Liver (tissue), 9 donors: Measurements from ENCODE around the gene ERBB4. TPM values are rescaled to one million over a fixed set of nuclear protein-coding genes. Genes with fewer than 3 reads are reported as not detected.

ENCODE experiments used
- DNase-seq: peaks from one replicate; pipeline ENCODE4 v3.0.0-alpha.2; 2017; ENCODE audit warnings: low spot score
- H3K27ac ChIP-seq, 2 donors: one replicate each; pipeline ENCODE4 v1.7.0; 2013; ENCODE audit warnings: inconsistent platforms in 2 of 2, low read length in 2 of 2, control low read depth in 1 of 2, low read depth in 1 of 2, mild to moderate bottlenecking in 1 of 2
- H3K27me3 ChIP-seq, 4 donors: one replicate each; pipeline versions ENCODE4 v1.6.1 to v1.7.0; 2013; ENCODE audit warnings: low read length in 3 of 4, inconsistent platforms in 1 of 4, mild to moderate bottlenecking in 1 of 4, moderate library complexity in 1 of 4; ENCODE audit not compliant: control insufficient read depth in 4 of 4, insufficient read depth in 4 of 4
- H3K36me3 ChIP-seq, 4 donors: one replicate each; pipeline versions ENCODE4 v1.6.1 to v1.7.0; 2013; ENCODE audit warnings: low read length in 3 of 4, mild to moderate bottlenecking in 3 of 4, low read depth in 1 of 4, moderate library complexity in 1 of 4; ENCODE audit not compliant: control insufficient read depth in 4 of 4, insufficient read depth in 3 of 4
- H3K4me1 ChIP-seq, 4 donors: one replicate each; pipeline versions ENCODE4 v1.6.1 to v1.7.0; 2013; ENCODE audit warnings: low read length in 3 of 4, mild to moderate bottlenecking in 3 of 4, moderate library complexity in 1 of 4; ENCODE audit not compliant: control insufficient read depth in 4 of 4, insufficient read depth in 4 of 4
- H3K4me3 ChIP-seq, 3 donors: one replicate each; pipeline versions ENCODE4 v1.6.1 to v1.7.0; 2013; ENCODE audit warnings: low read length in 3 of 3, control low read depth in 1 of 3, low read depth in 1 of 3, mild to moderate bottlenecking in 1 of 3
- H3K9ac ChIP-seq, 2 donors: one replicate each; pipeline ENCODE4 v1.7.0; 2013; ENCODE audit warnings: low read length in 2 of 2, mild to moderate bottlenecking in 2 of 2, moderate library complexity in 2 of 2, control low read depth in 1 of 2, low read depth in 1 of 2
- H3K9me3 ChIP-seq, 4 donors: one replicate each; pipeline versions ENCODE4 v1.6.1 to v1.7.0; 2013; ENCODE audit warnings: low read length in 3 of 4; ENCODE audit not compliant: control insufficient read depth in 4 of 4
- ATF3 ChIP-seq: IDR thresholded peaks from 2 replicates; pipeline ENCODE4 v1.6.1; 2016; ENCODE audit warnings: antibody characterized with exemption
- CTCF ChIP-seq: fragments of 150-350 bp; IDR thresholded peaks from 2 replicates; pipeline ENCODE4 v1.5.1; 2017; ENCODE audit warnings: improper control_type of control experiment, low read depth, low read length; ENCODE audit not compliant: missing input control
- EGR1 ChIP-seq, 2 donors: IDR thresholded peaks; 2 replicates each; pipeline ENCODE4 v1.6.1; 2016 to 2018; ENCODE audit warnings: antibody characterized with exemption in 2 of 2, low read depth in 2 of 2
- FOXA1 ChIP-seq: IDR thresholded peaks from 2 replicates; pipeline ENCODE4 v1.6.1; 2016; ENCODE audit warnings: antibody characterized with exemption
- FOXA2 ChIP-seq: IDR thresholded peaks from 2 replicates; pipeline ENCODE4 v1.6.1; 2016; ENCODE audit warnings: antibody characterized with exemption
- HNF4A ChIP-seq, 2 donors: conservative IDR thresholded peaks; 2 replicates each; pipeline ENCODE4 v1.6.1; 2016; ENCODE audit warnings: antibody characterized with exemption in 2 of 2, mild to moderate bottlenecking in 2 of 2
- HNF4G ChIP-seq: IDR thresholded peaks from 2 replicates; pipeline ENCODE4 v1.6.1; 2016; ENCODE audit warnings: antibody characterized with exemption
- JUND ChIP-seq, 2 donors: IDR thresholded peaks; 2 replicates each; pipeline ENCODE4 v1.6.1; 2016; ENCODE audit warnings: antibody characterized with exemption in 2 of 2
- MAX ChIP-seq: IDR thresholded peaks from 2 replicates; pipeline ENCODE4 v1.6.1; 2016; ENCODE audit warnings: antibody characterized with exemption
- NR2F2 ChIP-seq: IDR thresholded peaks from 2 replicates; pipeline ENCODE4 v1.6.1; 2016; ENCODE audit warnings: antibody characterized with exemption
- RAD21 ChIP-seq, 2 donors: IDR thresholded peaks; 2 replicates each; pipeline ENCODE4 v1.6.1; 2016; ENCODE audit warnings: antibody characterized with exemption in 2 of 2, mild to moderate bottlenecking in 2 of 2
- REST ChIP-seq: IDR thresholded peaks from 2 replicates; pipeline ENCODE4 v1.6.1; 2016; ENCODE audit warnings: antibody characterized with exemption, mild to moderate bottlenecking
- SP1 ChIP-seq: IDR thresholded peaks from 2 replicates; pipeline ENCODE4 v1.6.1; 2018; ENCODE audit warnings: antibody characterized with exemption, mild to moderate bottlenecking
- TAF1 ChIP-seq: conservative IDR thresholded peaks from 2 replicates; pipeline ENCODE4 v1.6.1; 2016; ENCODE audit warnings: antibody characterized with exemption, mild to moderate bottlenecking
- YY1 ChIP-seq: IDR thresholded peaks from 2 replicates; pipeline ENCODE4 v1.6.1; 2016; ENCODE audit warnings: antibody characterized with exemption, mild to moderate bottlenecking
- ZBTB33 ChIP-seq: IDR thresholded peaks from 2 replicates; pipeline ENCODE4 v1.6.1; 2016; ENCODE audit warnings: antibody characterized with exemption
- WGBS: extraction: QIAGEN DNeasy Blood & Tissue Kit; methylation state at CpG from one replicate; pipeline ENCODE4 v1.1.7; 2013; 5-methylcytosine and 5-hydroxymethylcytosine counted together
- polyA plus RNA-seq, 2 donors: library from polyadenylated mRNA; stranded (reverse) in 1 of 2; unstranded in 1 of 2; fragments of 200-250 nt in 1 of 2; fragments of >200 nt in 1 of 2; fragmentation: Nextera tagmentation in 1 of 2; extraction: Ambion mirVana in 1 of 2; gene quantifications; one replicate each; pipeline versions ENCODE4 v1.2.1 to v1.2.3, GENCODE V29; 2013 to 2015
- total RNA-seq, 2 donors: library from RNA; depleted of rRNA; stranded (reverse); fragments of >200 nt; gene quantifications; one replicate each; pipeline ENCODE4 v1.2.3, GENCODE V29; 2014
- donor health status: healthy.
- donor health status: healthy.
- donor health status: healthy.
- donor health status: healthy.
- donor health status: healthy.

Gene ERBB4
- total and polyA plus RNA-seq, 4 donors = 0.03 to 0.42 TPM; not detected in 2

- TF ChIP-seq REST (no peak), HNF4G (no peak), SP1 (no peak), ATF3 (no peak), YY1 (no peak), FOXA1 (no peak), JUND (IDR thresholded peaks at IDR 0.05) (no peak), EGR1 (IDR thresholded peaks at IDR 0.05; ENCODE audit: low read depth in 2 of 2) (no peak), TAF1 (no peak), FOXA2 (no peak), NR2F2 (no peak), RAD21 (IDR thresholded peaks at IDR 0.05) (no peak), HNF4A (conservative IDR thresholded peaks at IDR 0.05) (no peak)
- 52% methylated on average over 1 of the region's 1 CpG for WGBS
- no peak overlapping the region for H3K27ac ChIP-seq
- no peak overlapping the region for H3K9ac ChIP-seq
- H3K4me1 ChIP-seq = no peaks in the 10 kb centered on the region
- H3K36me3 ChIP-seq = no peaks in the 10 kb centered on the region
- H3K4me3 ChIP-seq = no peak overlapping the region
- no peaks in the 10 kb centered on the region for H3K27me3 ChIP-seq
- DNase-seq = no peak
- no peaks in the 10 kb centered on the region for H3K9me3 ChIP-seq
Measured at GRCh38 chr2:211846714-211847113, 691.9 kb downstream of the ERBB4 start.

GRCh38 chr2:211846036-211846400 lies 692.6 kb downstream of the ERBB4 start:
- Histone ChIP-seq H3K36me3 (no peaks in the 10 kb centered on the region), H3K9ac (no peak overlapping the region), H3K4me1 (no peaks in the 10 kb centered on the region), H3K27me3 (no peaks in the 10 kb centered on the region), H3K27ac (no peak overlapping the region), H3K4me3 (no peak overlapping the region), H3K9me3 (no peaks in the 10 kb centered on the region)
- TF ChIP-seq NR2F2 (no peak), ATF3 (no peak), ZBTB33 (no peak), FOXA2 (no peak), HNF4A (conservative IDR thresholded peaks at IDR 0.05) (no peak), TAF1 (no peak), MAX (no peak), CTCF (no peak), SP1 (no peak), EGR1 (IDR thresholded peaks at IDR 0.05; ENCODE audit: low read depth in 2 of 2) (no peak)
- no peak for DNase-seq
